Stomach (tissue), 4 donors: ENCODE results near the gene RNLS.

ENCODE experiments used
- POLR2A ChIP-seq, 4 donors: fragments of 450-650 bp; IDR thresholded peaks; one replicate each; pipeline ENCODE4 v1.6.1; 2016; ENCODE audit warnings: antibody characterized with exemption in 4 of 4, control low read depth in 2 of 4, mild to moderate bottlenecking in 1 of 4, moderate library complexity in 1 of 4
- TF ChIP-seq, protein P1 (sequence below), 7 experiments: fragments of 450-650 bp in 4 of 7; fragments of 200-600 bp in 3 of 7; sonication (generic) in 3 of 7; IDR thresholded peaks; one replicate each; pipeline ENCODE4 v1.5.1; 2016 to 2019; ENCODE audit warnings: antibody characterized with exemption in 7 of 7, control low read depth in 2 of 7, mild to moderate bottlenecking in 1 of 7

DNA sequence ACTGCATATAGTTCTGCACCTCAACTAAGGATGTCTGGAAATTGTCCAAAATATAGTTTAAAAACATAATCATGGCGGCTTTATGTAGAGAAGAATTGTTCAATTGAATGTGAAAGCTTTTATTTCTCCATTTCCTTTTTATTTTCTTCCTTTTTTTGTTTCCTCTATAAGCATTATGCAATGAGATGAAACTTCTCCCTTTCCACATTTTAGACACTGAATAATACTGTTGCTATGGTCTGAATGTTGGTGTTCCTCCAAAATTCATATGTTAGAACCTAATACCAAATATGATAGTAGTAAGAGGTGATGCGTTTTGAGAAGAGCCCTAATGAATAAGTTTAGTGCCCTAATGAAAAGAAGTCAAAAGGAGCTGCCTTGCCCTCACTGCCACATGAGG lies 175.0 kb downstream of the RNLS start:
- TF ChIP-seq, protein P1, sequence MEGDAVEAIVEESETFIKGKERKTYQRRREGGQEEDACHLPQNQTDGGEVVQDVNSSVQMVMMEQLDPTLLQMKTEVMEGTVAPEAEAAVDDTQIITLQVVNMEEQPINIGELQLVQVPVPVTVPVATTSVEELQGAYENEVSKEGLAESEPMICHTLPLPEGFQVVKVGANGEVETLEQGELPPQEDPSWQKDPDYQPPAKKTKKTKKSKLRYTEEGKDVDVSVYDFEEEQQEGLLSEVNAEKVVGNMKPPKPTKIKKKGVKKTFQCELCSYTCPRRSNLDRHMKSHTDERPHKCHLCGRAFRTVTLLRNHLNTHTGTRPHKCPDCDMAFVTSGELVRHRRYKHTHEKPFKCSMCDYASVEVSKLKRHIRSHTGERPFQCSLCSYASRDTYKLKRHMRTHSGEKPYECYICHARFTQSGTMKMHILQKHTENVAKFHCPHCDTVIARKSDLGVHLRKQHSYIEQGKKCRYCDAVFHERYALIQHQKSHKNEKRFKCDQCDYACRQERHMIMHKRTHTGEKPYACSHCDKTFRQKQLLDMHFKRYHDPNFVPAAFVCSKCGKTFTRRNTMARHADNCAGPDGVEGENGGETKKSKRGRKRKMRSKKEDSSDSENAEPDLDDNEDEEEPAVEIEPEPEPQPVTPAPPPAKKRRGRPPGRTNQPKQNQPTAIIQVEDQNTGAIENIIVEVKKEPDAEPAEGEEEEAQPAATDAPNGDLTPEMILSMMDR (IDR thresholded peaks at IDR 0.05), result no peak
- no peak for TF ChIP-seq POLR2A (IDR thresholded peaks at IDR 0.05)
